ENCODE data around the gene POLR1G. TPM values are rescaled to one million over a fixed set of nuclear protein-coding genes. Genes with fewer than 3 reads are reported as not detected.
A peak's percentile ranks its signal among the peaks of the same experiment; 100 is the strongest.

Gene POLR1G
- total RNA-seq, 1 experiment from 2014 or later, result 43.4 TPM

GRCh38 chr19:45450012-45450333 is 43.5 kb downstream of the POLR1G start:
- Histone ChIP-seq H2BK12ac (ENCODE audit: insufficient read length, low read depth, low read length) (peak overlapping the region; percentile 38), H3K56ac (ENCODE audit: insufficient read length, low read depth, low read length) (no peak overlapping the region), H2AFZ (ENCODE audit: low read length) (peak overlapping the region; percentile 60), H4K91ac (ENCODE audit: insufficient read length, low read depth, low read length) (no peak overlapping the region), H4K20me1 (ENCODE audit: control insufficient read depth, insufficient read depth, insufficient read length) (no peaks in the 10 kb centered on the region), H3K14ac (ENCODE audit: insufficient read depth, low read length) (peak overlapping the region; percentile 85; the same call in 1 of the 2 replicates), H2AK5ac (ENCODE audit: insufficient read length, low read length) (no peak overlapping the region), H3K23me2 (ENCODE audit: insufficient read length, low read depth, low read length, poor library complexity, severe bottlenecking) (peaks cover 4% of the 10 kb centered on the region), H4K8ac (replicated peaks; ENCODE audit: insufficient read length, low read depth, low read length) (no peak overlapping the region), H3K4me1 (ENCODE audit: insufficient read depth, low read length) (peaks cover 2% of the 10 kb centered on the region; the same call in 1 of the 2 replicates), H2BK15ac (ENCODE audit: low read depth, low read length) (no peak overlapping the region), H2BK20ac (ENCODE audit: low read depth, low read length, poor library complexity, severe bottlenecking) (no peak overlapping the region), H3K9ac (ENCODE audit: extremely low read depth, insufficient read length, low read length) (no peak overlapping the region), H3K27me3 (ENCODE audit: insufficient read depth, low read length) (no peaks in the 10 kb centered on the region; the same call in 1 of the 2 replicates), H3K9me3 (ENCODE audit: control insufficient read depth, low read depth, low read length) (no peaks in the 10 kb centered on the region), H3K23ac (ENCODE audit: insufficient read length, low read depth, low read length) (no peak overlapping the region), H3K4ac (ENCODE audit: low read depth, low read length) (peak overlapping the region; percentile 47; the same call in 1 of the 2 replicates), H3K79me1 (ENCODE audit: insufficient read depth, low read depth, low read length, poor library complexity, severe bottlenecking) (no peaks in the 10 kb centered on the region), H2BK5ac (ENCODE audit: insufficient read length, low read length) (no peak overlapping the region), H3T11ph (ENCODE audit: low read length) (peak overlapping the region; percentile 87), H3K79me2 (ENCODE audit: insufficient read depth, low read length) (no peaks in the 10 kb centered on the region), H3K4me2 (ENCODE audit: insufficient read depth, insufficient read length, low read length) (peak overlapping the region; percentile 59), H3K27ac (ENCODE audit: insufficient read length, low read depth, low read length) (no peak overlapping the region), H3K18ac (ENCODE audit: insufficient read length, low read depth, low read length) (peak overlapping the region; percentile 77), H2BK120ac (ENCODE audit: low read depth, low read length, poor library complexity, severe bottlenecking) (peak overlapping the region; percentile 97), H4K5ac (ENCODE audit: insufficient read length, low read depth, low read length) (no peak overlapping the region)
- no CpG with 5 or more reads among the region's 5 CpGs for WGBS (ENCODE audit: extremely low coverage, insufficient read length, low lambda C conversion rate)
- Mint-ChIP-seq H3K36me3 (ENCODE audit: insufficient read depth in 1 of 3, low read depth in 3 of 3) (no peaks in the 10 kb centered on the region; a peak in 1 of 7 replicates), H3K9me3 (peaks cover 4 to 11% of the 10 kb centered on the region in 2 experiments; a peak in 4 of 5 replicates), H3K4me1 (peaks cover 9 to 22% of the 10 kb centered on the region in 2 experiments; a peak in 3 of 4 replicates), H3K27me3 (ENCODE audit: low read depth) (peaks cover 39% of the 10 kb centered on the region), H3K4me3 (peak overlapping the region; percentile 77 to 92), H3K27ac (peak overlapping the region in 1 of 3 experiments; percentile 96; a peak in 1 of 7 replicates)
- no peak for TF ChIP-seq CTCF (conservative IDR thresholded peaks at IDR 0.05)
- no peak for DNase-seq
